ENCODE results near the gene CCN2. TPM values are rescaled to one million over a fixed set of nuclear protein-coding genes. Genes with fewer than 3 reads are reported as not detected.
A peak's percentile ranks its signal among the peaks of the same experiment; 100 is the strongest.

Gene CCN2
- total RNA-seq, 2 experiments from 2014 or later, result 0.36 TPM; not detected in 1

GRCh38 chr6:131914967-131915751 lies 36.0 kb downstream of the CCN2 start:
- BruUV-seq (replicated peaks), result no TSS peak
- Histone ChIP-seq H3K9me3 (ENCODE audit: low read length) (peaks cover 9% of the 10 kb centered on the region), H3K27ac (ENCODE audit: low read depth, low read length, poor library complexity, severe bottlenecking) (no peak overlapping the region), H3K9me2 (ENCODE audit: insufficient read depth, low read length) (no peaks in the 10 kb centered on the region), H2AFZ (ENCODE audit: low read length) (peak overlapping the region; percentile 75), H3K4me3 (ENCODE audit: low read depth, low read length, poor library complexity, severe bottlenecking) (no peak overlapping the region), H4K20me1 (ENCODE audit: insufficient read depth, low read length) (no peaks in the 10 kb centered on the region), H3K4me2 (ENCODE audit: low read length) (no peak overlapping the region), H3K79me2 (ENCODE audit: insufficient read depth, low read depth, low read length) (no peaks in the 10 kb centered on the region), H3K36me3 (ENCODE audit: insufficient read depth, low read length) (peaks cover 4% of the 10 kb centered on the region; the same call in 1 of the 2 replicates), H3K4me1 (ENCODE audit: insufficient read depth, low read length, poor library complexity, severe bottlenecking) (peaks cover 25% of the 10 kb centered on the region)
- POLR2A ChIA-PET, result interaction anchor here (0.6 to 1.1 kb wide), 5 partner anchors 223 to 595 kb away, joined by 3 read pairs; no protein-coding TSS in a partner anchor
- CTCF ChIA-PET (ENCODE audit: unreplicated experiment), result interaction anchor here (0.6 to 1.8 kb wide), 5 partner anchors 8 to 393 kb away, joined by 3 to 7 read pairs (median 3); no protein-coding TSS in a partner anchor
- TF ChIP-seq CTCF (conservative IDR thresholded peaks at IDR 0.05; ENCODE audit: low read length), result peak; percentile 95
- TF ChIP-seq EZH2phosphoT487 (IDR thresholded peaks at IDR 0.05; ENCODE audit: borderline replicate concordance, low read depth, low read length), result no peak
- peak; percentile 79 for DNase-seq (ENCODE audit: low spot score)
- intact Hi-C loops (cut with micrococcal nuclease; ENCODE audit: unreplicated experiment), result loop anchor here (5.0 to 10.0 kb wide), 4 partner anchors 567 to 900 kb away; partner anchors contain the start of genes RPS12 and STX7

GRCh38 chr6:131914234-131914633 lies 36.9 kb downstream of the CCN2 start:
- Histone ChIP-seq H3K4me3 (ENCODE audit: low read depth, low read length, poor library complexity, severe bottlenecking) (no peak overlapping the region), H3K4me2 (ENCODE audit: low read length) (no peak overlapping the region), H3K4me1 (ENCODE audit: insufficient read depth, low read length, poor library complexity, severe bottlenecking) (peaks cover 25% of the 10 kb centered on the region), H2AFZ (ENCODE audit: low read length) (no peak overlapping the region), H3K79me2 (ENCODE audit: insufficient read depth, low read depth, low read length) (no peaks in the 10 kb centered on the region), H3K9me2 (ENCODE audit: insufficient read depth, low read length) (no peaks in the 10 kb centered on the region), H3K27ac (ENCODE audit: low read depth, low read length, poor library complexity, severe bottlenecking) (no peak overlapping the region), H3K9me3 (ENCODE audit: low read length) (peaks cover 9% of the 10 kb centered on the region), H4K20me1 (ENCODE audit: insufficient read depth, low read length) (no peaks in the 10 kb centered on the region), H3K36me3 (ENCODE audit: insufficient read depth, low read length) (peaks cover 4% of the 10 kb centered on the region; the same call in 1 of the 2 replicates)
- no peak for DNase-seq (ENCODE audit: low spot score)
- intact Hi-C loops (cut with micrococcal nuclease; ENCODE audit: unreplicated experiment), result loop anchor here (10.0 kb wide), 3 partner anchors 601 to 901 kb away; partner anchors contain the start of genes RPS12 and STX7
- BruUV-seq (replicated peaks), result no TSS peak
- ChIA-PET POLR2A (interaction anchor here (0.6 to 1.1 kb wide), 2 partner anchors 224 to 346 kb away, joined by 3 read pairs; no protein-coding TSS in a partner anchor), CTCF (ENCODE audit: unreplicated experiment) (interaction anchor here (1.8 kb wide), 1 partner anchor 9 kb away, joined by 7 read pairs; no protein-coding TSS in a partner anchor)
- TF ChIP-seq EZH2phosphoT487 (IDR thresholded peaks at IDR 0.05; ENCODE audit: borderline replicate concordance, low read depth, low read length) (no peak), CTCF (conservative IDR thresholded peaks at IDR 0.05; ENCODE audit: low read length) (no peak)

Measured in OCI-LY7 (cell line).